Measurements from ENCODE around the gene PLD1. TPM values are rescaled to one million over a fixed set of nuclear protein-coding genes. Genes with fewer than 3 reads are reported as not detected.
"Not testable (repeated sequence)": the region's sequence is repeated elsewhere in the genome, so short reads cannot be mapped to it uniquely, and the experiment has no call there.

Gene PLD1
- polyA plus RNA-seq, 3 donors: 11.1 to 13.6 (median 11.2) TPM

DNA sequence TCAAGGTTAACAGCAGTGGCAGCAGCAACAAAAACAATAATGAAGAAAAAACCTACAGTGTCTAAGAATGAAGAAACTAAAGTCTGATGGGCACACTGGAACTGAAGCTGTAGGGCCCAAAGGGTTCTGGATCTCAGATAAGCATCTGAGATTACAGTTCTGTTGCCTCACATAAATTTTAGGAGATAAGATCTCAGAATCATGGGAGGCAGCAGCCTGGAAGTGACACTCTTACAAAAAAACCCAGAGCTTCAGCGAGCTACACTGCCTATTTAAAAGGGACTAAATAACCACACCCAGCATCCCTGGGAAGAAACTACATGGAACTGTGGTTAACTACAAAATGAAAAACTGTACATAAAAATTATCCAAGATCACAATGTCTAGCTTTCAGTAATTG lies 61.2 kb downstream of the PLD1 start:
- DNase-seq (ENCODE audit: low read depth in 3 of 3, low spot score in 2 of 3): no peak

DNA sequence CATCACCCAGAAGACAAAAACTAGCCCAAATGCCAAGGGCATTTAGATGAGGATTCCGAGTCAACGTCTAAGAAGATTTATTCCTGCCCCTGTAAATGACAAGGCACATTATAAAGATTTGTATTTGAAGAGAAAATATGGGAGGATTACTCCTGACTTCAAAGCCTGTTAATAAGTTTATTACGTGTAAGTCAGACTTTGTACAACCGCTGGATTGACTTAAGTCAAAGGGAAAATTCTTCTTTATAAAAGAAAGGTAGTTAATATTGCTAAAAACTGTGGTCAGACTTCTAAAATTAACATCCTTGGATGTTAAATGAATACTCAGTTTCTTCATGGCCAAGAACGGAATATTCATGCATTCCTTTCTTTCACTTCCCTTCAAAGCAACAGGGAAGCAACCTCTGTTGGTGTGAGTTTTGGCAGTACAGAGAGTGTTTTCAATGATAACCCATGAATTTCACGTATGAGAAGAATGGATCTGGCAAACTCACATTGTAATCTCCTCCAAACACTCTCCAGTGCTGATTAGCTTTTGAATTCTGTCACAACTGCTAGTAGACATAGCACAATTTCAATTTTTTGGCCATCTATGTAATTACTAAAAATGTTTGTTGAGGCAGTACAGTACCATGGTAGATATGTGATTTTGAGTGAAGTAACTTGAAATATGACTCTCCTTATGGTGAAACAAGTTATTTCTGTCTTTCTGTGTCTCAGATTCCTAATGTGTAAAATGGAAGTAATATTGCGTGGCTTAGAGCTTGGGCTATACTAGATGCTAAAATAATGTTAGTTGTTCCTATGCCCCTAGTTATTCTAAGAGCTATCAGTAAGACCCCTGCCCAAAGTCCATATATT lies 62.0 kb downstream of the PLD1 start:
- DNase-seq (ENCODE audit: low read depth in 3 of 3, low spot score in 2 of 3): no peak

DNA sequence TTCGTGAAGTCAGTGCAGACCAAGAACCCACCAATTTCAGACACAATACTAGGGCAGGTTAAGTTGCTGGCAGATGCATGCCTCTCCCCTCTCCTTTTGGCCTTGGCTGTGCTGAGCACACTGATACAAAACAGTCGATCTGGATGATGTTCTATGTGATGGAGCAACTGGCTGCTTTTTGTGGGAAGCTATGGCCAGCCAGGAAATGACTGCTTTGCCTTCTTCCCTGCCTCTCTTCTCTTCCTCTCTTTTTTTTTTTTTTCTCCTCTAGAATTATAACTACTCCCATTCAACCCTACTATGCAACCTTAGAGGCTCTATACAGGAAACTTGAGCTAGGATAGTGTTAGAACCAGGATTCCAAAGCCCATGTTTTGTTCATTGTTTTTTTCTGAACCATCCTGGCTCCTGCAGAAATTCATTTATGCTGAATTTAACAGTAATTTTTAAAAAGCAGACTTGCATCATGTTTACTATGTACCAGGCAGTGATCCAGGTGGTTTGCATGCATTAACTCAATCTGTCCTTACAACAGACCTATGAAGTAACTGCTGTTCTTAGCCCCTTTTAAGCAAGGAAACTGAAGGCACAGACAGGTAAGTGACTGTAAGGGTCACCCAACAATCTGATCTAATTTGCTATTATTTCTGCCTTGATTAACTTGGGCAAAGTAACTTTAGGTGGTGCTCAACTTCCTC lies 62.9 kb downstream of the PLD1 start:
- DNase-seq (ENCODE audit: low read depth in 3 of 3, low spot score in 2 of 3): no peak

DNA sequence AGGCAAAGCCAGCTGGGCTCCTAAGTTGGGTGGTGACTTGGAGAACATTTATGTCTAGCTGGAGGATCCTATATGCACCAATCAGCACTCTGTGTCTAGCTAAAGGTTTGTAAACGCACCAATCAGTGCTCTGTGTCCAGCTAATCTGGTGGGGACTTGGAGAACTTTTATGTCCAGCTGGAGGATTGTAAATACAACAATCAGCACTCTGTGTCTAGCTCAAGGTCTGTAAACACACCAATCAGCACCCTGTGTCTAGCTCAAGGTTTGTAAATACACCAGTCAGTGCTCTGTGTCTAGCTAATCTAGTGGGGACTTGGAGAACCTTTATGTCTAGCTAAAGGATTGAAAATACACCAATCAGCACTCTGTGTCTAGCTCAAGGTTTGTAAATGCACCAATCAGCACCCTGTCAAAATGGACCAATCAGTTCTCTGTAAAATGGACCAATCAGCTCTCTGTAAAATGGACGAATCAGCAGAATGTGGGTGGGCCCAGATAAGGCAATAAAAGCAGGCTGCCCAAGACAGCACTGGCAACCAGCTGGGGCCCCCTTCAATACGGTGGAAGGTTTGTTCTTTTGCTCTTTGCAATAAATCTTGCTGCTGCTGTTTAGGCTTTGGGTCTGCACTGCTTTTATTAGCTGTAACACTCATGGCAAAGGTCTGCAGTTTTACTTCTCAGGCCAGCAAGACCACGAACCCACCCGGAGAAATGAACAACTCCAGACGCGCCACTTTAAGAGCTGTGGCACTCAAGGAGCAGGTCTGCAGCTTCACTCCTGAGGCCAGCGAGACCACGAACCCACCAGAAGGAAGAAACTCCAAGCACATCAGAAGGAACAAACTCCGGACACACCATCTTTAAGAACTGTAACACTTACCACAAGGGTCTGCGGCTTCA lies 63.7 kb downstream of the PLD1 start:
- DNase-seq (ENCODE audit: low read depth in 3 of 3, low spot score in 2 of 3): not testable (repeated sequence)

DNA sequence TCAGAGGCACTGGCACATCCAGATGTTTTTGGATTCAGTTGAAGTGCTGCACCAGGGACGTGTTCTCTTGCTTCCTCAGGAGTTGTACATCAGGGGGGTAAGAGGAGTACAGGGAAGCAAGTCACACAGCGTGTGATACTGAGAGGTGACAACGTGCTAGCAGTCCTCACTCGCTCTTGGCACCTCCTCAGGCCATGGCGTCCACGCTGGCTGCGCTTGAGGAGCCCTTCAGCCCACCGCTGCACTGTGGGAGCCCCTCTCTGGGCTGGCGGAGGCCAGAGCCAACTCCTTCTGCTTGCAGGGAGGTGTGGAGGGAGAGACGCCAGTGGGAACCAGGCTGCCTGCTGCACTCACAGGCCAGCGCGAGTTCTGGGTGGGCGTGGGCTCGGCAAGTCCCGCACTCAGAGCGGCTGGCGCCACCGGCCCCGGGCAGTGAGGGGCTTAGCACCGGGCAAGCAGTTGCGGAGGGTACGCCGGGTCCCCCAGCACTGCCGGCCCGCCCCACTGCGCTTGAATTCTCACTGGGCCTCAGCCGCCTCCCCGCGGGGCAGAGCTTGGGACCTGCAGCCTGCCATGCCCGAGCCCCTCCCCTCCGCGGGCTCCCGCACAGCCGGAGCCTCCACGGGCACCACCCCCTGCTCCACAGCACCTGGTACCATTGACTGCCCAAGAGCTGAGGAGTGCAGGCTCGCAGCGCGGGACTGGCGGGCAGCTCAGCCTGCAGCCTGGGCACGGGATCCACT lies 64.5 kb downstream of the PLD1 start:
- no peak for DNase-seq (ENCODE audit: low read depth in 3 of 3, low spot score in 2 of 3)

DNA sequence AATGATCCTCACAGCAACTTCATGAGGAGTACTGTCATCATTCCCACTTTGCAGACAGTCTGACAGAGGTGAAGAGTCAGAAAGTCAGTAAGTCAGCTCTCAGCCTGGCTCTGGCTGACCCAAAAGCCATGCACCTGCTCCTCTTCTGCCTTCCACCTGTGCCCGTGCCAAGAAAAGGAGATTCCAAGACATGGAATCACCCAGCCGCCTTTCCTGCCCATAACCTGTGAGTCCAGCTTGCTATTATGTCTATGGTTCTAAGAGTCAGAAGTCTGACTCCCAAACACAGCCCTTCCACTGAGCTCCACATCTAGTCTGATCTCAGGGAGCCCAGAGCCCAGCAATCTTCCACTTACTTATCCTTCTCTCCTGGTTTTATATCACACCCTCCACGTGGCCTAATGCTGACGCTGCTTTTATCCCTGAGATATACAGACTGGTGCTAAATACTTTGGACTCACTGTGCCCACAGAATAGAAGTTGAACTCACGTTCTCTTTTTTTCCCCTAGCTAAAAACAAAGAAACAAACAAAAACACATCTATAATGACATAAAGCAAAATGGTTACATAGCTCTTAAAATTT lies 66.0 kb downstream of the PLD1 start:
- no peak for DNase-seq (ENCODE audit: low read depth in 3 of 3, low spot score in 2 of 3)

DNA sequence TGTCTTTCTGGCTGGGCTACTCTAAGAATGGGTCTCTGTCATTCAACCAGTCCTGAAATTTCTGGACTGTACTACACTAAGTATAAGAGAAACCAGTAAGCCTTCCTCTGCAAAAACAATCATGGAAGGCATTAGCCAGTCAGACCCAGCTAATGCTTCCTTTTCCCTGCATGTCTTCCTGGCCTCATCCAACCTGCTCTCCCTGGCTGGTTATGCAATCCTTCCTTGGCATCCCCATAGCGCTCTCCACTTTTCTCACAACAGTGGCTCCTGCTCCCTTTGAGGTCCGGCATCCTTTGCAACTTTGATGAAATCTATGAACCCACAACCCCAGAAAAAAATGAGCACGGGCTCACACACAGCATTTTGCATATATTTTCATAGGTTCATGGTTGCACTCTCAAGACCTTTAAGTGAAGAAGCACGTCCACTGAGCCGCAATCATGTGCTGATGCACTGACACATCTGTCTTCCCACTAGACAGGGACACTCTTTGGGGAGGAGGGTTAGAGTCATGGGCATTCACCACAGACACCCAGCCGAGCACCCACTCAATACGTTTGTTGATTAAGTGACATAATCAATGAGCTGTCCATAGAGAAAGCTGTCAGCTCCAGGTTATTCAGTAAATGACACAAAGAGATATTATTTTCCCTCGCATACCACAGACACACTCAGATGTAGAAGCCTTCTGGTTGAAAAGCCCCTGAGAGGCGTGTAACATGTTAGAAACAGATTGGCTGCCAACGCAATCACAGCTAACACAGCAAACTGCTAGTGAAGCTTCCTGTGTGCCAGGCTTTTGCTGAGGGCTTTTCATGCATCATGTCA lies 66.7 kb downstream of the PLD1 start:
- no peak for DNase-seq (ENCODE audit: low read depth in 3 of 3, low spot score in 2 of 3)

DNA sequence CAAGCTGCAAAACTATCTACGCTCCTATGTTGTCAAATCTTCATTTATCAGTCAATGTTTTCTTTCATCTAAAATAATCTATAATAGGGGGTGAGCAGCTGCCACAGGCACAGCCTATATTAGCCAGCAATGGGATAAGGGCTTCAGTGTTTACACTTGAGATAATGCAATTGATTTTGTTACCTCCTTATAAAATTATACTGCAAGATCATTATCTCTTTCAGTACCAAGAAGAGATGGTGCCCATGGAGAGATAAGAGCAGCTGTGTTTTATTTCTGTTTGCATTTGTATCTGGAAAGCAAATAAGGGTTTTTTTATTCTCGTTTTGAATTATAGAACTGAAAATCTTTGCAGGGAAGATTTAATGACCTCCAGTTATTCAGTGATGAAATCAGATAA lies 68.9 kb downstream of the PLD1 start:
- no peak for DNase-seq (ENCODE audit: low read depth in 3 of 3, low spot score in 2 of 3)

DNA sequence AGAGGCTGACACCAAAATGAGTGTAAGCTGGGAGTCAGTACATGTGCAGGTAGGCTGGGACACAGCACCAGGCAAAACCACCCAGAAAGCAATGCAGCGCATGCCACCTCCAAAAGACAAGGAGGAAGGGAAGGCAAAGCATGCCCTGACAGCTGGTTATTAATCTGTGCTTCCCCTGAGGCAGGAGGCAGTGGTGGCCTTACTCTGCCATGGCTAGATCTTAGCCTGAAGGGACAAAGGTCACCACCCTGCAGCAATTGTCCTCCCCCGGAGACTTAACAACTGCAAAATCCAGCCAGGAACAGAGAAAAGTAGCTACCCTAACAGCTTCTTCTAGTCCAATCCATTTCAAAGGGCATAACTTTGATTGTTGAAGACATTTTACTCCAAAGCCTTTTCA lies 73.7 kb downstream of the PLD1 start:
- no peak for DNase-seq (ENCODE audit: low read depth in 3 of 3, low spot score in 2 of 3)

DNA sequence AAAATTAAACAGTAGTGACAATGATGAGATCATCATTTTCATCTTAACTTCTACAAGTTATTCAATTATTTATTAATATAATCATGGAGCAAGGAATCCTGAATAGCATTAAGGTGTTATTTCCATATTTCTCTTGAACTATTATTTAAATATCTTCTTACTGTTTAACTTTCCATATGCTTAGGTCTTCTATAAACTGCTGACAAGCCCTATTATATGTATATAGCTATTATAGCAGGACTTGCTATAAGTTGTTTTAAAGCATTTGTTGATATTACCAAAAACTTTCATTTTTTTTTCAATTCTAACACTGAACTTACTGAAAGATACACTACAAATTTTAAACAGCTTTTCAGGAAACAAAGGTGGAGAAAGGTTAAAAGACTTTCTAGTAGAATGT lies 76.7 kb downstream of the PLD1 start:
- DNase-seq (ENCODE audit: low read depth in 3 of 3, low spot score in 2 of 3): no peak

DNA sequence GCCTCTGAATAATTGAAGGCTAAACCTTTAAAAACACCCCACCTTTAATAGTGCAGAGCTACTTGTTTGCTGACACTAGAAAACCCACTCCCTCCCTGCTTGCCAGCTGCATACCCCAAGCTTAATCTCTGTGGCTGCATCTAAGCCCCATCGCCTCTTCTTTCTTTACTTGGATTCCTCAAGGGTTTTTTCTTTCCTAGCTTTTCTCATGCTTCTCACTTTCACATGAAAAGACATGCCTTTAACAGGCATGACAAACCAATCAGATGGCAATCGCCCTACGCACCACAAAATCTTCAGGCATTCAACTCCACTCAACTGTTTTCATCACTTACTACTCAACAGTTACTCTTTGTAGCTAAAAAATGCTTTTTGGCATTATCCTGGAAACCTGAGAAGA lies 77.5 kb downstream of the PLD1 start:
- no peak for DNase-seq (ENCODE audit: low read depth in 3 of 3, low spot score in 2 of 3)

DNA sequence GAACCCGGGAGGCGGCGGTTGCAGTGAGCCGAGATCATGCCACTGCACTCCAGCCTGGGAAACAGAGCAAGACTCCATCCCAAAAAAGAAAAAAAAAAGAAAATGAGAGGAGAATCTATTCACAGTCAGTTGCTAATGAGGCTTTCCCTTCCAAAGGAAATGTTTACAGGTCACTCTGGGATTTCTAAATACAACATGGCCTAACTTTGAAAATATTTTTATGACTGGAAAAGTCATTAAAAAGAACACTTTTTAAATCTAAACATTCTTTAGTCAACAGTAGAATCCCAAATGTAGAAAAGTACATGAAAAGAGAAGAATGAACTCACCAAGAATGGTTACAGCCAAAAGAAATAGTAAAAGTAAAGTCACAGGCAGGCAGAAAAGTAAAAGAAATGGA lies 78.6 kb downstream of the PLD1 start:
- no peak for DNase-seq (ENCODE audit: low read depth in 3 of 3, low spot score in 2 of 3)

DNA sequence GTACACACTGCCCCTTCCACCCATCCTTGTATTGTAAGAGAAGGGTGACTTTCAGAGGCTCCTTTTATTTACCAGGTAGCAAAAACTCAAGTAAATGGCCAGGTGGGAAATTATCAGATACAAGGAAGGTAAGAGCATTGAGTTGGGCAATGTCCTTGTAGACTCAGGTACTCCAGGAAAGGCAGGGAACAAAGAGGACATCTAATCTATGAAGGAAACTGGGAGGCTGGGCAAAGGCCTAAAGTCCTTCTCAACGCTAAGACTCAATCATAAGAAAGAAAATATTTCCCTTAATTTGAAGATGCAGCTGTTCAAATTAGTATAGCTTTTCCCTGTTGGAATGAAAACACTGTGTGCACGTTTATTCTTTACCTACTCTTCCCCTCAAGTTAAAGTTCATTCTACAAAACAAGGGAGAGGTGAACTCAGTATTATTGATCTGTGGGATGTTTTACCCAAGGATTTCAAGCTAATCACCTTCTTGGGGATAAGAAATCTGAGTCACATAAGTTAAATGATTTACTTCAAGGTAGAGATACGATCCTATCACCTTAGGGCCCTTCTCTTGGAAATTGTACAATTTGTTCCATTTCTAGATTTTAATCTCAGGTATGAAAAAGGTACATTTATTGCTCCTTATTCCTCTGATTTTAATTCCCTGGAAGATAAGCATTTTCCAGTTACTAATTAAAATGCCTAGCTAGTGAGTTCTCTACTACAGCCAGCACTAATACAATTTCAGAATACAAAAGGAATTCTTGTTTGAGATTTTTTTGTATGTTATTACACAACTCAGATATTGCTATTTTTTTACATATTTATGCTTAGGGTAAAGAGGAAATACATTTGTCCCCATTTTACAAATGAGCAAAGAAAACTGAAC lies 80.6 kb downstream of the PLD1 start:
- no peak for DNase-seq (ENCODE audit: low read depth in 3 of 3, low spot score in 2 of 3)

DNA sequence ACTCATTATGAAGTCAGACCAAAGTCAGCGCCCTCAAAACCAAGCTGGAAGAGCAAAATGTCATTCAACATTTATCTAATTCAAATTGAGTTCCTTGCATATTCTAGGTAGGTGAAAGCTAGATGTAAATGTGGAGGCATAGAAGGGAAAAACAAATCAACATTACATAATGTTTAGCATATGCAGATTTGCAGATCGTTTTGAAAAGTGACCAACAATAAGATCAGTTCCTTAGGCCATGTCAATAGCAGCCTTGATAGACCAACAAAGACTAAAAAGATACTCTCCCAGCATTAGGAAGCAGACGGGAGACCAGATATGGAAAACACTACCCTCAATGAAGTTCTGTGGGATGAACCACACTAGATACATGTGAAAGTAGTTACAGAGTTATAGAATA lies 83.0 kb downstream of the PLD1 start:
- DNase-seq (ENCODE audit: low read depth in 3 of 3, low spot score in 2 of 3): no peak

DNA sequence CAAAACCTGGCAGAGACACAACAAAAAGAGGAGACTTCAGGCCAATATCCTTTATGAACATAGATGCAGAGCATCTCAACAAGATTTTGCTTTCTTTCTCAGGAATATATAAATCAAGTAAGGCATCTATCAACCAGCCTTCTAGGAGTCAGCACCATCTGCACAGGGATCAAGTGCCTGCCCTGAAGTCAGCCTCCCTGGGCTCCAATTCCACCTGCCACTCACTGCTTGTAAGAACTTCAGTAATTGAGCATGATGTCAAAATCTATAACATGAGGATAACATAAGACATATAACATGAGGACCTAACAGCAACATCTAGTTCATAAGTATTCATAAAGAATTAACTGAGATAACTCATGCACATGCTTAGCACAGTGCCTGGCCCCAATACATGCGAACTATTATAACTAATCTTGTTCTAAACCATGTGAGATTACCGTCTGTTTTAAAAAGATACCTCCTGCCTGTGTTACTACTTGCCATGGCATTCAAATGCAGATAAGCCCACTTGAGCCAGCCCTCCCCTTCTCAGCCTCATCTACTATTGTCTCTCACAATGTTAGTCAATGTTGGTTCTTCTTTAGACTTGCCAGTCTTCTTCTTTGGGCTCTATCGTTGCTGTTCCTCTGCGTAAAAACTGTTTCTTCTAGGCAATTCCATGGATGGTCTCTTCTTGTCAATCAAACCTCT lies 91.6 kb downstream of the PLD1 start:
- DNase-seq (ENCODE audit: low read depth in 3 of 3, low spot score in 2 of 3): no peak

DNA sequence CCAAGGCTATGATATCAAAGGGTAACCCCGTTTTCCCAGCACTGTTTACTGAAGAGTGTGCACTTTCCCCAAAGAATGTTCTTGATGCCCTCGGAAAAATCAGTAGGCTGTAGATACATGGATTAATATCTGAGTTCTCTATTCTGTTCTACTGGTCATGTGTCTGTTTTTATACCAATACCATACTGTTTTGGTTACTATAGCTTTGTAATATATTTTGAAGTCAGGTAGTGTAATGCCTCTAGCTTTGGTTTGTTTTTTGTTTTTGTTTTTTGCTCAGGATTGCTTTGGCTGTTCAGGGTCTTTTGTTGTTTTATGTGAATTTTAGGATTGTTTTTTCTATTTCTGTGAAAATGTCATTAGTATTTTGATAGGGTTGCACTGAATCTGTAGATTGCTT lies 95.1 kb downstream of the PLD1 start:
- DNase-seq (ENCODE audit: low read depth in 3 of 3, low spot score in 2 of 3): no peak

DNA sequence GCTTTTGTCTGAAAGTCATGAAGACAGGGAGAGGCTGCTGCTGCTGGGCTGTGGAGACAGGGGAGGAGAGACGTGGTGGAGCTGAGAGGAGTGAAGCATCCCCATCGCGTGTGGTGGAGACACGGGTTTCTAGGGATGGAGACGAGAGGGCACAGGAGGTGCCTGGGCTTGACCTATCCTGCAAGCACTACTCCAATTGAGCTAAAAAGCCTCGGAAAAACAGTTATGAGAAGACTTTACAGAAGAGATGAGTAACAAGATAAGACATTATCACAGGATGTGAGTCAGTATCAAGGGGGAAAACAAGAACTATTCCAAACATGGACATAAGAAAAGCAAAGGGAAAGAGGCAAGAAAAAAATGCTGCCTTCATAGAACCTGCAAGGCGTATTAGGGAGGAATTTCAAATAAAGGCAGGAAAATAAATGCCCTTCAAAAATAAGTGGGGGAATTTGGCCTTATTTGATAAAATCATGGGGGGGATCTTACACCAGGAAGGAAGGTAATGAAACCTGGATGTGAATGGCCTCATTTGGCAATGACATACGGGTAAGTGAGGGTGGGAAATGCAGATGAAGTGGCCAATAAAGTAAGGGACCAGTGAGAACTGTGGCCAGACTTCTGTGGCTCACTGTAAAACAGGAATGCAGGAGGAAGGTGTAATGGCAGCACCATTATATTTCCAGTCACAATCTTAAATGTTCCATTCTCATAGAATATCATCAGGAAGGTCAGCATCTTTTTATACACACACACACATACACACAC lies 97.9 kb downstream of the PLD1 start:
- DNase-seq (ENCODE audit: low read depth in 3 of 3, low spot score in 2 of 3): no peak

All from right renal cortex interstitium (tissue), 3 donors.